ENCODE results near the gene SPATA31C1.

Gene SPATA31C1

DNA sequence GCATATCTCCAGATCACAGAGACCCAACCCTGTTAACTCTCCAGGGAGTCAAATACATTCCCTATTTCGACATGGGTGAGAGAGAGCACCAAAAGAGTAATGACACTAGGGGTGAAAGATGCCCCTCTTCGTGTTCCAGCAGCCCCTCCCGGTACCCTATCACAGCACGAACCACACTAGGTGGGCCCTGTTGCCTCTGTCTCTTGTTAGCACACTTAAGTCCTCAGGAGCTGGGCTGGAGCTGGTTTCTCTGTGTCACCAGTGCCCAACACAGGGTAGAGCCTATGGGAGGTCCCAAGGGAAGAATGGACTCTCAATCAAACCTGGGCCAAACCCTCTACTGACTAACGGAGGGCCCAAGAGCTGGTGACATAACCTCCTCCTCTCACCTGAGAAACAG is 55.4 kb downstream of the SPATA31C1 start:
- TF ChIP-seq, protein P1, sequence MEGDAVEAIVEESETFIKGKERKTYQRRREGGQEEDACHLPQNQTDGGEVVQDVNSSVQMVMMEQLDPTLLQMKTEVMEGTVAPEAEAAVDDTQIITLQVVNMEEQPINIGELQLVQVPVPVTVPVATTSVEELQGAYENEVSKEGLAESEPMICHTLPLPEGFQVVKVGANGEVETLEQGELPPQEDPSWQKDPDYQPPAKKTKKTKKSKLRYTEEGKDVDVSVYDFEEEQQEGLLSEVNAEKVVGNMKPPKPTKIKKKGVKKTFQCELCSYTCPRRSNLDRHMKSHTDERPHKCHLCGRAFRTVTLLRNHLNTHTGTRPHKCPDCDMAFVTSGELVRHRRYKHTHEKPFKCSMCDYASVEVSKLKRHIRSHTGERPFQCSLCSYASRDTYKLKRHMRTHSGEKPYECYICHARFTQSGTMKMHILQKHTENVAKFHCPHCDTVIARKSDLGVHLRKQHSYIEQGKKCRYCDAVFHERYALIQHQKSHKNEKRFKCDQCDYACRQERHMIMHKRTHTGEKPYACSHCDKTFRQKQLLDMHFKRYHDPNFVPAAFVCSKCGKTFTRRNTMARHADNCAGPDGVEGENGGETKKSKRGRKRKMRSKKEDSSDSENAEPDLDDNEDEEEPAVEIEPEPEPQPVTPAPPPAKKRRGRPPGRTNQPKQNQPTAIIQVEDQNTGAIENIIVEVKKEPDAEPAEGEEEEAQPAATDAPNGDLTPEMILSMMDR (IDR thresholded peaks at IDR 0.05; ENCODE audit: borderline replicate concordance, control extremely low read depth, extremely low read depth, insufficient read depth, missing control alignments) = no peak
- DNase-seq (ENCODE audit: low spot score) = no peak
- in situ Hi-C loops (cut with MboI; ENCODE audit: low sequenced_read_pairs, unreplicated experiment) = loop anchor here (25.0 kb wide), 1 partner anchor 589 kb away; no protein-coding TSS in a partner anchor
